Right lobe of liver (tissue), 4 donors: Measurements from ENCODE around the gene UBA6.

Experiments
- CTCF ChIP-seq, 4 donors: fragments of 200-600 bp in 3 of 4; fragments of 450-650 bp in 1 of 4; IDR thresholded peaks; one replicate each; pipeline versions ENCODE4 v1.5.1 to v1.8.0; 2016 to 2022; ENCODE audit warnings: antibody characterized with exemption in 4 of 4, mild to moderate bottlenecking in 2 of 4
- POLR2A ChIP-seq: fragments of 450-650 bp; IDR thresholded peaks from one replicate; pipeline ENCODE4 v1.6.1; 2017; ENCODE audit warnings: antibody characterized with exemption, mild to moderate bottlenecking
- donor health status: DM: no; HTN: no; CAD: no.
- donor health status: DM: no; HTN: no; CAD: no.
- donor health status: DM: no; HTN: yes; CAD: no.

- TF ChIP-seq CTCF (IDR thresholded peaks at IDR 0.05) (no peak), POLR2A (no peak)
These were observed 116.5 kb downstream of the UBA6 start for GRCh38 chr4:67584496-67584895.
